ENCODE results near the gene TXLNA. TPM values are rescaled to one million over a fixed set of nuclear protein-coding genes. Genes with fewer than 3 reads are reported as not detected.

Gene TXLNA
- total RNA-seq, 1 donor from 2014 or later: 55.6 TPM

GRCh38 chr1:32219022-32219421, 39.5 kb downstream of the TXLNA start:
- H3K36me3 Mint-ChIP-seq (ENCODE audit: insufficient read depth): peaks cover 4% of the 10 kb centered on the region
- no peak overlapping the region for H3K27ac Mint-ChIP-seq
- H3K4me1 Mint-ChIP-seq (ENCODE audit: low read depth): peaks cover 22% of the 10 kb centered on the region
- DNase-seq (ENCODE audit: low spot score, unreplicated experiment): no peak
- H3K9me3 Mint-ChIP-seq (ENCODE audit: low read depth): no peaks in the 10 kb centered on the region
- TF ChIP-seq, protein P1, sequence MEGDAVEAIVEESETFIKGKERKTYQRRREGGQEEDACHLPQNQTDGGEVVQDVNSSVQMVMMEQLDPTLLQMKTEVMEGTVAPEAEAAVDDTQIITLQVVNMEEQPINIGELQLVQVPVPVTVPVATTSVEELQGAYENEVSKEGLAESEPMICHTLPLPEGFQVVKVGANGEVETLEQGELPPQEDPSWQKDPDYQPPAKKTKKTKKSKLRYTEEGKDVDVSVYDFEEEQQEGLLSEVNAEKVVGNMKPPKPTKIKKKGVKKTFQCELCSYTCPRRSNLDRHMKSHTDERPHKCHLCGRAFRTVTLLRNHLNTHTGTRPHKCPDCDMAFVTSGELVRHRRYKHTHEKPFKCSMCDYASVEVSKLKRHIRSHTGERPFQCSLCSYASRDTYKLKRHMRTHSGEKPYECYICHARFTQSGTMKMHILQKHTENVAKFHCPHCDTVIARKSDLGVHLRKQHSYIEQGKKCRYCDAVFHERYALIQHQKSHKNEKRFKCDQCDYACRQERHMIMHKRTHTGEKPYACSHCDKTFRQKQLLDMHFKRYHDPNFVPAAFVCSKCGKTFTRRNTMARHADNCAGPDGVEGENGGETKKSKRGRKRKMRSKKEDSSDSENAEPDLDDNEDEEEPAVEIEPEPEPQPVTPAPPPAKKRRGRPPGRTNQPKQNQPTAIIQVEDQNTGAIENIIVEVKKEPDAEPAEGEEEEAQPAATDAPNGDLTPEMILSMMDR (IDR thresholded peaks at IDR 0.05; ENCODE audit: unreplicated experiment): no peak
- H3K27me3 Mint-ChIP-seq: no peaks in the 10 kb centered on the region
- H3K4me3 Mint-ChIP-seq (ENCODE audit: low read depth): no peak overlapping the region

- peaks cover 6% of the 10 kb centered on the region for H3K36me3 Mint-ChIP-seq (ENCODE audit: insufficient read depth)
- peak overlapping the region; percentile 98 for H3K4me3 Mint-ChIP-seq (ENCODE audit: low read depth)
- peak overlapping the region; percentile 98 for H3K27ac Mint-ChIP-seq
- no peaks in the 10 kb centered on the region for H3K9me3 Mint-ChIP-seq (ENCODE audit: low read depth)
- no peak for DNase-seq (ENCODE audit: low spot score, unreplicated experiment)
- peaks cover 23% of the 10 kb centered on the region for H3K4me1 Mint-ChIP-seq (ENCODE audit: low read depth)
- TF ChIP-seq, protein P1 (IDR thresholded peaks at IDR 0.05; ENCODE audit: unreplicated experiment): no peak
- no peaks in the 10 kb centered on the region for H3K27me3 Mint-ChIP-seq
These were observed 41.5 kb downstream of the TXLNA start for GRCh38 chr1:32220746-32221580.

- H3K36me3 Mint-ChIP-seq (ENCODE audit: insufficient read depth): peaks cover 6% of the 10 kb centered on the region
These were observed 42.1 kb downstream of the TXLNA start for GRCh38 chr1:32221581-32221979.

DNA sequence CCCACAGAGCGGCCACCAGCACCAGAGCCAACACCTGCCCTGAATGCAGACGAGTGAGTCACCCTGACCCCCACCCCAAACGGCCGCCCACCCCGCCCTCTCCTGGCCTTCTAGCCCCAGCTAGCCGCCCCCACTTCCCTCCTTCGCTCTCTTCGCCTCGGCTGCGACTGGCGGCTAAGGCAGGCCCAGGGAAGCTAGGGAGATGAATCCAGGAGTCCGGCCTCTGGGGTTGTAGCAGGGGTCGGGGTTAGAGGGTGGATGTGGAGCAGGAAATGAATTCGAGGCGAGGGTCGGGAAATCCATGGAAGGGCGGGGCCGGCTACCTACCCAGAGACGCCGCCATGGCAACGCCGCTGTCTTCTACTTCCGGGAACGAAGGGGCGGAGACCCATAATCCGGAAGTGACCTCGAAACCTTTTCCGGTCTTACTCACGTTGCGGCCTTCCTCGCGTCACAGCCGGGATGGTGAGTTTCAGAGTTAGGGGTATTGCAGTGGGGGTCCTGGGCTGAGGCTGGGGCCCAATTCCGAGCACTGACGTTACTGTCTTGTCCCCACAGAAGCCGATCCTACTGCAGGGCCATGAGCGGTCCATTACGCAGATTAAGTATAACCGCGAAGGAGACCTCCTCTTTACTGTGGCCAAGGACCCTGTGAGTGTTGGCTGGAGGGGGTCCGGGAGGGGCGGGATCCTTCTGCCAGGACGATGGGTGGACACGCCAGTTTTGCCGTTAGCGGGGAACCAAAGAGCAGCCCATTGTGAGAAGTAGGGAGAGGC, 42.7 kb downstream of the TXLNA start, which contains the start of the genes EIF3I and TMEM234:
TSS of gene EIF3I (plus strand) at position 428 of the 776 bp plus-strand sequence. CDS start at position 463, 35 bp downstream.
TSS of gene TMEM234 (minus strand) at position 374 of the 776 bp plus-strand sequence. CDS start at position 343, 31 bp downstream.
- H3K9me3 Mint-ChIP-seq (ENCODE audit: low read depth): no peaks in the 10 kb centered on the region
- TF ChIP-seq, protein P1 (IDR thresholded peaks at IDR 0.05; ENCODE audit: unreplicated experiment): no peak
- peak; percentile 76 for DNase-seq (ENCODE audit: low spot score, unreplicated experiment)
- H3K27me3 Mint-ChIP-seq: no peaks in the 10 kb centered on the region
- peaks cover 6% of the 10 kb centered on the region for H3K36me3 Mint-ChIP-seq (ENCODE audit: insufficient read depth)
- H3K27ac Mint-ChIP-seq: peak within 1 kb of the TSS; percentile 98
- peaks cover 22% of the 10 kb centered on the region for H3K4me1 Mint-ChIP-seq (ENCODE audit: low read depth)
- peak within 1 kb of the TSS; percentile 98 for H3K4me3 Mint-ChIP-seq (ENCODE audit: low read depth)

More at GRCh38 chr1:32221581-32221979, 42.1 kb downstream of the TXLNA start:
- no peaks in the 10 kb centered on the region for H3K9me3 Mint-ChIP-seq (ENCODE audit: low read depth)
- peak overlapping the region; percentile 98 for H3K4me3 Mint-ChIP-seq (ENCODE audit: low read depth)
- H3K4me1 Mint-ChIP-seq (ENCODE audit: low read depth): peaks cover 22% of the 10 kb centered on the region
- TF ChIP-seq, protein P1 (IDR thresholded peaks at IDR 0.05; ENCODE audit: unreplicated experiment): no peak
- no peak for DNase-seq (ENCODE audit: low spot score, unreplicated experiment)
- no peaks in the 10 kb centered on the region for H3K27me3 Mint-ChIP-seq
- H3K27ac Mint-ChIP-seq: peak overlapping the region; percentile 98

- Mint-ChIP-seq H3K27ac (peak overlapping the region; percentile 71), H3K4me1 (ENCODE audit: low read depth) (peaks cover 22% of the 10 kb centered on the region), H3K9me3 (ENCODE audit: low read depth) (no peaks in the 10 kb centered on the region), H3K27me3 (no peaks in the 10 kb centered on the region), H3K36me3 (ENCODE audit: insufficient read depth) (peaks cover 12% of the 10 kb centered on the region), H3K4me3 (ENCODE audit: low read depth) (peak overlapping the region; percentile 98)
- no peak for DNase-seq (ENCODE audit: low spot score, unreplicated experiment)
- TF ChIP-seq, protein P1 (IDR thresholded peaks at IDR 0.05; ENCODE audit: unreplicated experiment): no peak
These were observed 44.2 kb downstream of the TXLNA start for GRCh38 chr1:32223683-32224082.

All from progenitor cell of endocrine pancreas (in vitro differentiated cells).